Colonic mucosa (tissue), 4 donors: ENCODE measurements around the gene CPEB4. TPM values are rescaled to one million over a fixed set of nuclear protein-coding genes. Genes with fewer than 3 reads are reported as not detected.

Experiments used
- DNase-seq: peaks from one replicate; pipeline ENCODE4 v3.0.0-alpha.2; 2020
- H3K27ac ChIP-seq: fragments of 200-600 bp; one replicate; pipeline ENCODE4 v1.8.0; 2021
- H3K27me3 ChIP-seq: fragments of 200-600 bp; one replicate; pipeline ENCODE4 v1.8.0; 2021
- H3K36me3 ChIP-seq: fragments of 200-600 bp; one replicate; pipeline ENCODE4 v1.8.0; 2021
- H3K4me1 ChIP-seq: fragments of 200-600 bp; one replicate; pipeline ENCODE4 v1.8.0; 2021; ENCODE audit warnings: mild to moderate bottlenecking
- H3K4me3 ChIP-seq: fragments of 200-600 bp; one replicate; pipeline ENCODE4 v1.8.0; 2021
- H3K9ac ChIP-seq, 2 donors: one replicate each; pipeline ENCODE4 v1.7.0; 2013; ENCODE audit warnings: control low read depth in 2 of 2, low read depth in 2 of 2, low read length in 2 of 2
- H3K9me3 ChIP-seq: fragments of 200-600 bp; one replicate; pipeline ENCODE4 v1.8.0; 2021
- CTCF ChIP-seq: fragments of 200-600 bp; IDR thresholded peaks from one replicate; pipeline ENCODE4 v1.8.0; 2022; ENCODE audit warnings: antibody characterized with exemption, mild to moderate bottlenecking
- intact Hi-C: fragments of 100-400 bp; cut with DNase I; formaldehyde crosslinking; loops from one replicate; pipeline ENCODE4 v1.14.1; 2022
- total RNA-seq, 2 donors: library from RNA; stranded (reverse); fragmentation: NEBNext Ultra II Directional in 1 of 2; extraction: Animal tissue kit (Norgen Biotek cat#: 25700) in 1 of 2; gene quantifications; one replicate each; pipeline ENCODE4 v1.2.1, GENCODE V29; 2021
- donor health status: healthy.
- donor health status: DM: no; HTN: no; CAD: no.
- donor health status: DM: no; HTN: no; CAD: no.

Gene CPEB4
- total RNA-seq, 2 donors from 2014 or later = 23.3 to 41.7 TPM

DNA sequence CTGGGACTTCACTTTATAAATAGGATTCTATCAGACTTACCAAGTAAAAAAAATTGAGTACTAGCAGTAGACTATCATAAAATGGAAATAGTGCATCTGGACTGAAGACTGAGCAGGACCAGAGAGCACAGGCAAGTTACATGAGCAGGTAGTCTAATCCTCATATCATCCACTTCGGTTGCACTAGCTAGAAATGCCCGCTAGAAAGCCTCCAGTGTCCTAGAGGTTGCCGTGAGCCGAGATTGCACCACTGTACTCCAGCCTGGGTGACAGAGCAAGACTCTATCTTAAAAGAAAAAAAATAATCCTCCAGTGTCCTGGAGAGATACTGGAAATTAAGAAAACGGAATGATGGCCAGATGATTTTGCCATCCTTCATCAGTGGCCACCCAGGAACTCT, 120.8 kb downstream of the CPEB4 start:
- Histone ChIP-seq H3K36me3 (no peaks in the 10 kb centered on the region), H3K27ac (no peak overlapping the region), H3K27me3 (no peaks in the 10 kb centered on the region), H3K9me3 (no peaks in the 10 kb centered on the region), H3K4me3 (no peak overlapping the region), H3K9ac (no peak overlapping the region), H3K4me1 (no peaks in the 10 kb centered on the region)
- no peak for DNase-seq
- no peak for TF ChIP-seq CTCF
- intact Hi-C loops = no loop called here

- Histone ChIP-seq H3K4me1 (no peaks in the 10 kb centered on the region), H3K9ac (no peak overlapping the region), H3K36me3 (no peaks in the 10 kb centered on the region), H3K27ac (no peak overlapping the region), H3K27me3 (no peaks in the 10 kb centered on the region), H3K9me3 (no peaks in the 10 kb centered on the region), H3K4me3 (no peak overlapping the region)
- intact Hi-C loops = no loop called here
- no peak for DNase-seq
- no peak for TF ChIP-seq CTCF
Measured at GRCh38 chr5:174010365-174010764, 122.2 kb downstream of the CPEB4 start.

DNA sequence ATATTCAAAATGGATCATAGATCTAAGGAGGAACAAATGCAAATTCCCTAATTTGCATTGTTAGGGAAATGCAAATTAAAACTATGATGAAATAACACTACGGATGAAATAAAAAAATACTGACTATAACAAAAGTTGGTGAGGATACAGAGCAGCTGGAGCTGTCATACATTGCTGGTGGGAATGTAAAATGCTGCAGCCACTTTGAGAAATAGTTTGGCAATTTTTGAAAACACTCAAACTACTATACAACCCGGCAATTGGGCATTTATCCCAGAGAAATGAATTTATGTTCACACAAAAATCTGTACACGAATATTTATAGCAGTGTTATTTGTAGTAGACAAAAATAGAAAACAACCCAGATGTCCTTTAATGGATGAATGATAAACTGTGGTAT, 123.3 kb downstream of the CPEB4 start:
- no peaks in the 10 kb centered on the region for H3K9me3 ChIP-seq
- H3K9ac ChIP-seq = no peak overlapping the region
- H3K4me1 ChIP-seq = no peaks in the 10 kb centered on the region
- H3K27ac ChIP-seq = no peak overlapping the region
- intact Hi-C loops = no loop called here
- DNase-seq = no peak
- no peak for TF ChIP-seq CTCF
- no peak overlapping the region for H3K4me3 ChIP-seq
- no peaks in the 10 kb centered on the region for H3K27me3 ChIP-seq
- H3K36me3 ChIP-seq = no peaks in the 10 kb centered on the region

Other genes starting within 250 kb of the CPEB4 start
- not detected for gene C5orf47, start 100.8 kb downstream of the CPEB4 start, total RNA-seq
- gene NSG2, start 157.4 kb downstream of the CPEB4 start, total RNA-seq = 1 to 10 TPM in 1 of 2 donors, under 1 TPM in 1; 0.27 to 2.5 TPM